ENCODE measurements around the gene TAF15. TPM values are rescaled to one million over a fixed set of nuclear protein-coding genes. Genes with fewer than 3 reads are reported as not detected.

TAF15 gene
- total and polyA plus RNA-seq, 2 of the 13 experiments (the other 11 are each of a cell fraction or from before 2014, with no cell fraction given) = 25.2 to 26.5 TPM

DNA sequence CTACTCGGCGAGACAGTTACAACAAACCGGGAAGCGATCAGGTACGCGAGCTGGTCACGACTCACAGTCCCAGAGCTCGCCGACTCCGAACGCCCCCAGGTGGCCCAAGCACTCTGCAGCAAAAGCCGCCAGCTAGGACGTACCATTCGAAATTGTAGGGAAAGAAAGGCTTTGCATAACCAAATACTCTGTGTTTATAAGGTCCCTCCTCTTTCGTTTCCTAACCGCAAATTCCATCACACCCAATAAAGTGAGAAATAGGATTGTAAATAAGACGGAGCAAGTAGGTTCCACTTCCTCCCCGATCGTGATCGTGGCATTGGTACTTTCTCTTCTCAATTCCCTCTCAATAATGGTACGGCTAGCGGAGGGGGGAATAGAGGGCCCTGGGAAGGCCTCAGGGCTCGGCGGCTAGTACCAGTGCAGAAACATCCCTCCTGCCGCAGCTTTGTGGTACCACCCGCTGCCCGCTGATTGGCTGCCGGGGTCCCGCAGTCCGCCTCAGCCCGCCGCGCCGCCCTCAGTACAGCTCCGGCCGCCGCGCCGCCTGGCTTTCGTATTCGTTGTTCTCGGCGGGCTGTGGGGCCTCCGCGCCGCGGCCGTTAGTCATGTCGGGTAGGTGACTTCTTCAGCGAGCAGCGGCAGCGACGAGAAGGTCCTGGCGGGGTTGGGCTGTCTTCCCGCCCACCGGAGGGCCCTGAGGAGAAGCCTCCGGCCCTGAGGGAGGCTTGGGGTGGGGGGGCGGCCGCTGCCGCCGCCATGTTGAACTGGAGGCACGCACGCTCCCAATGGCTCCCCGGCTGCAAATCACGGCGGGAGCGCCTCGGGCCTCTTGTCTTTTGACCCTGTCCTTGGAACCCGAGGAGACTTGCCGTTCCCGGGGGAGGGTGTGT, at the start of gene TAF15 (continued):
- TF ChIP-seq ZBTB25 (CRISPR knock-in tag; IDR thresholded peaks at IDR 0.05) (peak; percentile 67), CBX1 (IDR thresholded peaks at IDR 0.05; ENCODE audit: low read depth) (peak; percentile 2), HOXD1 (CRISPR knock-in tag; IDR thresholded peaks at IDR 0.05) (no peak), ATM (IDR thresholded peaks at IDR 0.05; ENCODE audit: borderline replicate concordance) (no peak), HDAC2 (CRISPR knock-in tag; IDR thresholded peaks at IDR 0.05) (no peak), ZNF557 (CRISPR knock-in tag; IDR thresholded peaks at IDR 0.05) (no peak), SUZ12 (IDR thresholded peaks at IDR 0.05; ENCODE audit: low read depth, low read length) (no peak), ZNF577 (CRISPR knock-in tag; IDR thresholded peaks at IDR 0.05; ENCODE audit: borderline replicate concordance, low read depth) (no peak), ZNF564 (CRISPR knock-in tag; IDR thresholded peaks at IDR 0.05) (peak; percentile 86), ETV5 (CRISPR knock-in tag; IDR thresholded peaks at IDR 0.05; ENCODE audit: borderline replicate concordance) (no peak; the same call in 1 of the 2 replicates), AGO1 (IDR thresholded peaks at IDR 0.05; ENCODE audit: low read depth, low read length, poor library complexity, severe bottlenecking) (no peak), PCBP1 (IDR thresholded peaks at IDR 0.05; ENCODE audit: borderline replicate concordance, low read depth, low read length) (no peak), HNF4A (CRISPR knock-in tag; IDR thresholded peaks at IDR 0.05) (peak; percentile 2; the same call in 1 of the 2 replicates), KDM4B (CRISPR knock-in tag; IDR thresholded peaks at IDR 0.05) (no peak)
- TF ChIP-seq, protein P1, sequence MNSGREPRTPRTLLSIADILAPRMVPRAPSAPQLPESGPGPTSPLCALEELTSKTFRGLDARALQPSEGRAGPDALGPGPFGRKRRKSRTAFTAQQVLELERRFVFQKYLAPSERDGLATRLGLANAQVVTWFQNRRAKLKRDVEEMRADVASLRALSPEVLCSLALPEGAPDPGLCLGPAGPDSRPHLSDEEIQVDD (CRISPR knock-in tag; IDR thresholded peaks at IDR 0.05; ENCODE audit: borderline replicate concordance) = no peak; the same call in 1 of the 2 replicates
- TF ChIP-seq, protein P2, sequence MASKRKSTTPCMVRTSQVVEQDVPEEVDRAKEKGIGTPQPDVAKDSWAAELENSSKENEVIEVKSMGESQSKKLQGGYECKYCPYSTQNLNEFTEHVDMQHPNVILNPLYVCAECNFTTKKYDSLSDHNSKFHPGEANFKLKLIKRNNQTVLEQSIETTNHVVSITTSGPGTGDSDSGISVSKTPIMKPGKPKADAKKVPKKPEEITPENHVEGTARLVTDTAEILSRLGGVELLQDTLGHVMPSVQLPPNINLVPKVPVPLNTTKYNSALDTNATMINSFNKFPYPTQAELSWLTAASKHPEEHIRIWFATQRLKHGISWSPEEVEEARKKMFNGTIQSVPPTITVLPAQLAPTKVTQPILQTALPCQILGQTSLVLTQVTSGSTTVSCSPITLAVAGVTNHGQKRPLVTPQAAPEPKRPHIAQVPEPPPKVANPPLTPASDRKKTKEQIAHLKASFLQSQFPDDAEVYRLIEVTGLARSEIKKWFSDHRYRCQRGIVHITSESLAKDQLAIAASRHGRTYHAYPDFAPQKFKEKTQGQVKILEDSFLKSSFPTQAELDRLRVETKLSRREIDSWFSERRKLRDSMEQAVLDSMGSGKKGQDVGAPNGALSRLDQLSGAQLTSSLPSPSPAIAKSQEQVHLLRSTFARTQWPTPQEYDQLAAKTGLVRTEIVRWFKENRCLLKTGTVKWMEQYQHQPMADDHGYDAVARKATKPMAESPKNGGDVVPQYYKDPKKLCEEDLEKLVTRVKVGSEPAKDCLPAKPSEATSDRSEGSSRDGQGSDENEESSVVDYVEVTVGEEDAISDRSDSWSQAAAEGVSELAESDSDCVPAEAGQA (IDR thresholded peaks at IDR 0.05; ENCODE audit: low read depth) = peak; percentile 60; the same call in 1 of the 2 replicates
- TF ChIP-seq, protein P2 (CRISPR knock-in tag; IDR thresholded peaks at IDR 0.05; ENCODE audit: borderline replicate concordance) = no peak
- TF ChIP-seq, protein P3, sequence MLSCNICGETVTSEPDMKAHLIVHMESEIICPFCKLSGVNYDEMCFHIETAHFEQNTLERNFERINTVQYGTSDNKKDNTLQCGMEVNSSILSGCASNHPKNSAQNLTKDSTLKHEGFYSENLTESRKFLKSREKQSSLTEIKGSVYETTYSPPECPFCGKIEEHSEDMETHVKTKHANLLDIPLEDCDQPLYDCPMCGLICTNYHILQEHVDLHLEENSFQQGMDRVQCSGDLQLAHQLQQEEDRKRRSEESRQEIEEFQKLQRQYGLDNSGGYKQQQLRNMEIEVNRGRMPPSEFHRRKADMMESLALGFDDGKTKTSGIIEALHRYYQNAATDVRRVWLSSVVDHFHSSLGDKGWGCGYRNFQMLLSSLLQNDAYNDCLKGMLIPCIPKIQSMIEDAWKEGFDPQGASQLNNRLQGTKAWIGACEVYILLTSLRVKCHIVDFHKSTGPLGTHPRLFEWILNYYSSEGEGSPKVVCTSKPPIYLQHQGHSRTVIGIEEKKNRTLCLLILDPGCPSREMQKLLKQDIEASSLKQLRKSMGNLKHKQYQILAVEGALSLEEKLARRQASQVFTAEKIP (CRISPR knock-in tag; IDR thresholded peaks at IDR 0.05; ENCODE audit: borderline replicate concordance) = no peak

All from HepG2 (cell line).